Suprapubic skin (tissue), 4 donors: ENCODE data around the gene EYS. TPM values are rescaled to one million over a fixed set of nuclear protein-coding genes. Genes with fewer than 3 reads are reported as not detected.

Experiments
- DNase-seq, 2 donors: peaks; one replicate each; pipeline ENCODE4 v3.0.0-alpha.2; 2019; ENCODE audit warnings: low spot score in 2 of 2
- H3K27ac ChIP-seq: fragments of 200-600 bp; sonication (generic); one replicate; pipeline ENCODE4 v1.5.1; 2019
- H3K27me3 ChIP-seq: fragments of 200-600 bp; sonication (generic); one replicate; pipeline ENCODE4 v1.5.1; 2019
- H3K36me3 ChIP-seq: fragments of 200-600 bp; sonication (generic); one replicate; pipeline ENCODE4 v1.5.1; 2019
- H3K4me1 ChIP-seq: fragments of 200-600 bp; sonication (generic); one replicate; pipeline ENCODE4 v1.5.1; 2019
- H3K4me3 ChIP-seq: fragments of 200-600 bp; sonication (generic); one replicate; pipeline ENCODE4 v1.5.1; 2019; ENCODE audit warnings: mild to moderate bottlenecking
- H3K9me3 ChIP-seq: fragments of 200-600 bp; sonication (generic); one replicate; pipeline ENCODE4 v1.5.1; 2019
- CTCF ChIP-seq, 2 donors: fragments of 200-600 bp in 1 of 2; fragments of 450-650 bp in 1 of 2; sonication (generic) in 1 of 2; IDR thresholded peaks; one replicate each; pipeline ENCODE4 v1.5.1; 2016 to 2019; ENCODE audit warnings: antibody characterized with exemption in 2 of 2, mild to moderate bottlenecking in 1 of 2, moderate library complexity in 1 of 2
- EP300 ChIP-seq: sonication (generic); formaldehyde crosslinking; IDR thresholded peaks from one replicate; pipeline ENCODE4 v1.6.1; 2017; ENCODE audit warnings: antibody characterized with exemption
- POLR2A ChIP-seq, 2 donors: fragments of 450-650 bp; IDR thresholded peaks; one replicate each; pipeline ENCODE4 v1.6.1; 2017; ENCODE audit warnings: antibody characterized with exemption in 2 of 2, mild to moderate bottlenecking in 2 of 2, moderate library complexity in 2 of 2
- POLR2AphosphoS5 ChIP-seq, 3 donors: sonication (generic); formaldehyde crosslinking; IDR thresholded peaks; one replicate each; pipeline ENCODE4 v1.6.1; 2017; ENCODE audit warnings: antibody characterized with exemption in 3 of 3
- WGBS: methylation state at CpG from one replicate; pipeline ENCODE4 v1.1.5; 2018; 5-methylcytosine and 5-hydroxymethylcytosine counted together
- total RNA-seq, 4 donors: library from RNA; depleted of rRNA; stranded (reverse); fragments of >200 nt; gene quantifications; one replicate each; pipeline ENCODE4 v1.1.0, GENCODE V29; 2016

EYS gene
- total RNA-seq, 4 donors from 2014 or later = not detected

DNA sequence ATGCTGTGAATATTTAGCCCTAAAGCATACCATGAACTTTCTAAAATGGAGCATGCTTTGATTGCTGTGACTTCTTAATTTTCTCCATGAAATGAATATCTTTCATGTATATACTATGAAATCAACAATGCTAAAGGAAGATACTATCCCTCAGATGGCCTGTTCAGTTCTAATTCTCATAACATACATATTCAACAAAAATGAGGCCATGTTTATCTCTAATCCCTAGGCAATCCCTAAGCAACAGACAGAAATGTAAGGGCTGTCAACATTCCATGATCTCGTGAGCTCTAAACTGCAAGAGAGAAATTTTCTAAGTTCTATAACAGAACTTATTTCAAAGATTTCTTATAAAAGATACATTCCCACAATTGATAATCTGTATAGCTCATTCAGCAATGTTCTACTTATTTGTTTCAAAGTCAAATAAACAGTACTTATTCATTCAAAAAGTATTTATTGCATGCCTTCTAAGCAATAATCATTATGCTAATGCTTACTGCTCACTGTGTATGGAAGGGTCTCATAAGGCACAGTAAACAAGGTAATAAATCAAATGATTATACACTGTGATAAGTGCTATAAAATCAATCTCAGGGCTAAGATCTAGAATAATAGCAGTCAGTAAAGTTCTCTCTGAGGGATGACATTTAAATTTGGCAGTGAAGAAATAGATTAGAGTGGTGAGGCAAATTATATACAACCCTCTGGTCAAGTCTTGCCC, 1578.6 kb downstream of the EYS start:
- WGBS = 44% methylated on average over 1 of the region's 1 CpG
- no peaks in the 10 kb centered on the region for H3K36me3 ChIP-seq
- no peaks in the 10 kb centered on the region for H3K4me1 ChIP-seq
- no peak for TF ChIP-seq POLR2A (IDR thresholded peaks at IDR 0.05)
- no peak for TF ChIP-seq EP300
- TF ChIP-seq CTCF (IDR thresholded peaks at IDR 0.05) = no peak
- TF ChIP-seq POLR2AphosphoS5 (IDR thresholded peaks at IDR 0.05) = no peak
- H3K27ac ChIP-seq = no peak overlapping the region
- no peaks in the 10 kb centered on the region for H3K9me3 ChIP-seq
- H3K27me3 ChIP-seq = no peaks in the 10 kb centered on the region
- DNase-seq = no peak
- H3K4me3 ChIP-seq = no peak overlapping the region

- no peak for TF ChIP-seq CTCF (IDR thresholded peaks at IDR 0.05)
- no peak for TF ChIP-seq POLR2A (IDR thresholded peaks at IDR 0.05)
- TF ChIP-seq POLR2AphosphoS5 (IDR thresholded peaks at IDR 0.05) = no peak
- no peak for TF ChIP-seq EP300
- Histone ChIP-seq H3K27ac (no peak overlapping the region), H3K4me1 (no peaks in the 10 kb centered on the region), H3K36me3 (no peaks in the 10 kb centered on the region), H3K9me3 (no peaks in the 10 kb centered on the region), H3K4me3 (no peak overlapping the region), H3K27me3 (no peaks in the 10 kb centered on the region)
- no peak for DNase-seq
- WGBS = 48% methylated on average over 5 of the region's 5 CpGs
These were observed 1583.0 kb downstream of the EYS start for GRCh38 chr6:64123761-64124633.

GRCh38 chr6:64122712-64123375, 1584.2 kb downstream of the EYS start:
- H3K4me3 ChIP-seq = no peak overlapping the region
- 69% methylated on average over 4 of the region's 4 CpGs for WGBS
- H3K36me3 ChIP-seq = no peaks in the 10 kb centered on the region
- H3K27me3 ChIP-seq = no peaks in the 10 kb centered on the region
- peaks cover 1% of the 10 kb centered on the region for H3K9me3 ChIP-seq
- TF ChIP-seq POLR2A (IDR thresholded peaks at IDR 0.05) = no peak
- no peak for TF ChIP-seq EP300
- no peak for TF ChIP-seq POLR2AphosphoS5 (IDR thresholded peaks at IDR 0.05)
- TF ChIP-seq CTCF (IDR thresholded peaks at IDR 0.05) = no peak
- no peak for DNase-seq
- no peaks in the 10 kb centered on the region for H3K4me1 ChIP-seq
- no peak overlapping the region for H3K27ac ChIP-seq

DNA sequence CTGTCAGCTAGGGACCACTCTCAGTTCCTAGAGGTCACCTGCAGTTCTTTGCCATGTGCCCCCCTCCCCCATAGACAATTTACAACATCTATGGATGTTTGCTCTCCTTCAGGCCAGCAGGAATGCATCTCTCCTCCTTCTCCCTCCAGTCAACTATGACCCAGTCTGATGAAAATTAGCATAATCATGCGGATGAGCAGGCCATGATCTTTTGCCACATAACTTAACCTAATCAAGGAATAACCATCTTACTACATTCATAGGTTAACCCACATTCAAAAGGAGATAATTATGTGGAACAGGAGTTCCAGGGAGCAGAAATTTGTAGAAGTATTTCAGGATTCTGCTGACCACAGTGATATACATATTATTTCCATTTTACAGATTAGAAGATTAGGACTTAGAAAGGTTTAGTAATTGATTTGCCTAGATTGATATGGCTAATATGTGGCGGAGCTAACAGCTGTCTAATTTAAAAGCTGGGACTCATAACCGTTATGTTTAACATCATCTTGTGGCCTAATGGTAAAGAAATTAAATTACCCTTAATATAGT, 1585.9 kb downstream of the EYS start:
- no peak overlapping the region for H3K4me3 ChIP-seq
- WGBS = 92% methylated on average over 3 of the region's 3 CpGs
- TF ChIP-seq POLR2AphosphoS5 (IDR thresholded peaks at IDR 0.05) = no peak
- TF ChIP-seq POLR2A (IDR thresholded peaks at IDR 0.05) = no peak
- TF ChIP-seq EP300 = no peak
- TF ChIP-seq CTCF (IDR thresholded peaks at IDR 0.05) = no peak
- DNase-seq = no peak
- H3K27ac ChIP-seq = no peak overlapping the region
- H3K9me3 ChIP-seq = peaks cover 6% of the 10 kb centered on the region
- H3K4me1 ChIP-seq = no peaks in the 10 kb centered on the region
- H3K36me3 ChIP-seq = no peaks in the 10 kb centered on the region
- no peaks in the 10 kb centered on the region for H3K27me3 ChIP-seq
